H9 (cell line): Measurements from ENCODE around the gene GAPT. TPM values are rescaled to one million over a fixed set of nuclear protein-coding genes. Genes with fewer than 3 reads are reported as not detected.

Experiments used
- DNase-seq: peaks from one replicate; pipeline ENCODE4 v3.0.0-alpha.2; 2017
- H2AFZ ChIP-seq: one replicate; pipeline ENCODE4 v1.6.1; 2013; ENCODE audit warnings: mild to moderate bottlenecking, low read length, control low read depth, moderate library complexity
- H2AK5ac ChIP-seq: 2 replicates; pipeline ENCODE4 v1.6.1; 2013; ENCODE audit warnings: low read length, control low read depth, mixed read lengths; ENCODE audit not compliant: insufficient read length
- H2BK120ac ChIP-seq: one replicate; pipeline ENCODE4 v1.6.1; 2013; ENCODE audit warnings: low read depth, mild to moderate bottlenecking, low read length, control low read depth, inconsistent platforms; ENCODE audit not compliant: poor library complexity, severe bottlenecking
- H2BK12ac ChIP-seq: 2 replicates; pipeline ENCODE4 v1.6.1; 2013; ENCODE audit warnings: low read length, control low read depth, mixed read lengths, low read depth; ENCODE audit not compliant: insufficient read length
- H2BK15ac ChIP-seq: 2 replicates; pipeline ENCODE4 v1.6.1; 2013; ENCODE audit warnings: low read depth, low read length, control low read depth
- H2BK20ac ChIP-seq: one replicate; pipeline ENCODE4 v1.6.1; 2013; ENCODE audit warnings: low read depth, mild to moderate bottlenecking, low read length, control low read depth, inconsistent platforms; ENCODE audit not compliant: poor library complexity, severe bottlenecking
- H2BK5ac ChIP-seq: 2 replicates; pipeline ENCODE4 v1.6.1; 2013; ENCODE audit warnings: low read length, control low read depth, mixed read lengths; ENCODE audit not compliant: insufficient read length
- H3K14ac ChIP-seq: 2 replicates; pipeline ENCODE4 v1.6.1; 2013; ENCODE audit warnings: low read length, control low read depth; ENCODE audit not compliant: insufficient read depth
- H3K18ac ChIP-seq: 2 replicates; pipeline ENCODE4 v1.6.1; 2013; ENCODE audit warnings: low read depth, mild to moderate bottlenecking, mixed read lengths, low read length, control low read depth; ENCODE audit not compliant: insufficient read length
- H3K23ac ChIP-seq: 2 replicates; pipeline ENCODE4 v1.6.1; 2013; ENCODE audit warnings: low read length, control low read depth, mixed read lengths, low read depth; ENCODE audit not compliant: insufficient read length
- H3K23me2 ChIP-seq: 2 replicates; pipeline ENCODE4 v1.6.1; 2013; ENCODE audit warnings: low read depth, mild to moderate bottlenecking, mixed read lengths, low read length, control low read depth; ENCODE audit not compliant: insufficient read length, poor library complexity, severe bottlenecking
- H3K27ac ChIP-seq: 2 replicates; pipeline ENCODE4 v1.5.1; 2013; ENCODE audit warnings: low read length, control low read depth, mixed read lengths, low read depth; ENCODE audit not compliant: insufficient read length
- H3K27me3 ChIP-seq: 2 replicates; pipeline ENCODE4 v1.6.1; 2013; ENCODE audit warnings: low read length, control low read depth, inconsistent platforms; ENCODE audit not compliant: insufficient read depth
- H3K4ac ChIP-seq: 2 replicates; pipeline ENCODE4 v1.6.1; 2013; ENCODE audit warnings: low read depth, mild to moderate bottlenecking, control low read depth, inconsistent platforms, low read length, moderate library complexity
- H3K4me1 ChIP-seq: 2 replicates; pipeline ENCODE4 v1.6.1; 2013; ENCODE audit warnings: low read length, control low read depth, inconsistent platforms; ENCODE audit not compliant: insufficient read depth
- H3K4me2 ChIP-seq: 2 replicates; pipeline ENCODE4 v1.6.1; 2013; ENCODE audit warnings: low read length, control low read depth, mixed read lengths; ENCODE audit not compliant: insufficient read length, insufficient read depth
- H3K56ac ChIP-seq: 2 replicates; pipeline ENCODE4 v1.6.1; 2013; ENCODE audit warnings: low read depth, mild to moderate bottlenecking, mixed read lengths, low read length, control low read depth; ENCODE audit not compliant: insufficient read length
- H3K79me1 ChIP-seq: 2 replicates; pipeline ENCODE4 v1.6.1; 2013; ENCODE audit warnings: low read depth, mild to moderate bottlenecking, moderate library complexity, low read length, control low read depth, inconsistent platforms; ENCODE audit not compliant: insufficient read depth, poor library complexity, severe bottlenecking
- H3K79me2 ChIP-seq: 2 replicates; pipeline ENCODE4 v1.6.1; 2013; ENCODE audit warnings: low read length, control low read depth, inconsistent platforms; ENCODE audit not compliant: insufficient read depth
- H3K9ac ChIP-seq: 2 replicates; pipeline ENCODE4 v1.6.1; 2013; ENCODE audit warnings: low read length, control low read depth, mixed read lengths; ENCODE audit not compliant: insufficient read length; ENCODE audit errors: extremely low read depth
- H3K9me3 ChIP-seq: one replicate; pipeline ENCODE4 v1.6.1; 2013; ENCODE audit warnings: low read depth, low read length, inconsistent platforms; ENCODE audit not compliant: control insufficient read depth
- H3T11ph ChIP-seq: one replicate; pipeline ENCODE4 v1.6.1; 2013; ENCODE audit warnings: mild to moderate bottlenecking, low read length, control low read depth, inconsistent platforms
- H4K20me1 ChIP-seq: one replicate; pipeline ENCODE4 v1.6.1; 2013; ENCODE audit not compliant: control insufficient read depth, insufficient read length, insufficient read depth
- H4K5ac ChIP-seq: 2 replicates; pipeline ENCODE4 v1.6.1; 2013; ENCODE audit warnings: low read depth, mild to moderate bottlenecking, mixed read lengths, low read length, control low read depth; ENCODE audit not compliant: insufficient read length
- H4K8ac ChIP-seq: replicated peaks from 2 replicates; pipeline ENCODE4 v1.6.1; 2013; ENCODE audit warnings: low read length, control low read depth, mixed read lengths, low read depth; ENCODE audit not compliant: insufficient read length
- H4K91ac ChIP-seq: 2 replicates; pipeline ENCODE4 v1.6.1; 2013; ENCODE audit warnings: low read depth, mild to moderate bottlenecking, moderate library complexity, mixed read lengths, low read length, control low read depth; ENCODE audit not compliant: insufficient read length
- H3K27ac Mint-ChIP-seq, 3 experiments: 2 replicates in 2 of 3; 3 replicates in 1 of 3; pipeline ENCODE4 v1.8.0; 2020 to 2021; ENCODE audit warnings: mixed read lengths in 3 of 3, mild to moderate bottlenecking in 1 of 3, moderate library complexity in 1 of 3
- H3K27me3 Mint-ChIP-seq: 2 replicates; pipeline ENCODE4 v1.8.0; 2021; ENCODE audit warnings: low read depth, mild to moderate bottlenecking, moderate library complexity, mixed read lengths
- H3K36me3 Mint-ChIP-seq, 3 experiments: 2 replicates in 2 of 3; 3 replicates in 1 of 3; pipeline ENCODE4 v1.8.0; 2020 to 2021; ENCODE audit warnings: low read depth in 3 of 3, mixed read lengths in 3 of 3; ENCODE audit not compliant: insufficient read depth in 1 of 3
- H3K4me1 Mint-ChIP-seq, 2 experiments: 2 replicates each; pipeline ENCODE4 v1.8.0; 2020; ENCODE audit warnings: mixed read lengths in 2 of 2
- H3K4me3 Mint-ChIP-seq, 2 experiments: 2 replicates in 1 of 2; 3 replicates in 1 of 2; pipeline ENCODE4 v1.8.0; 2020 to 2021; ENCODE audit warnings: mild to moderate bottlenecking in 2 of 2, mixed read lengths in 2 of 2, moderate library complexity in 1 of 2
- H3K9me3 Mint-ChIP-seq, 2 experiments: 2 replicates in 1 of 2; 3 replicates in 1 of 2; pipeline ENCODE4 v1.8.0; 2020; ENCODE audit warnings: mild to moderate bottlenecking in 2 of 2, mixed read lengths in 2 of 2, moderate library complexity in 1 of 2
- WGBS: extraction: QIAGEN DNeasy Blood & Tissue Kit; methylation state at CpG from one replicate; pipeline ENCODE4 v1.1.7; 2013; ENCODE audit warnings: missing lambda C conversion rate, low lambda C conversion rate, mixed read lengths; ENCODE audit not compliant: insufficient read length; ENCODE audit errors: extremely low coverage; 5-methylcytosine and 5-hydroxymethylcytosine counted together
- total RNA-seq: library from RNA; stranded (reverse); gene quantifications from 2 replicates; pipeline ENCODE4 v1.2.1, GENCODE V29; 2021
- TF ChIP-seq, protein P1 (sequence below): fragments of 200-600 bp; sonication (generic); conservative IDR thresholded peaks from 3 replicates; pipeline ENCODE4 v1.8.0; 2021; ENCODE audit warnings: antibody characterized with exemption, mild to moderate bottlenecking

Gene GAPT
- total RNA-seq, 1 experiment from 2014 or later: not detected

DNA sequence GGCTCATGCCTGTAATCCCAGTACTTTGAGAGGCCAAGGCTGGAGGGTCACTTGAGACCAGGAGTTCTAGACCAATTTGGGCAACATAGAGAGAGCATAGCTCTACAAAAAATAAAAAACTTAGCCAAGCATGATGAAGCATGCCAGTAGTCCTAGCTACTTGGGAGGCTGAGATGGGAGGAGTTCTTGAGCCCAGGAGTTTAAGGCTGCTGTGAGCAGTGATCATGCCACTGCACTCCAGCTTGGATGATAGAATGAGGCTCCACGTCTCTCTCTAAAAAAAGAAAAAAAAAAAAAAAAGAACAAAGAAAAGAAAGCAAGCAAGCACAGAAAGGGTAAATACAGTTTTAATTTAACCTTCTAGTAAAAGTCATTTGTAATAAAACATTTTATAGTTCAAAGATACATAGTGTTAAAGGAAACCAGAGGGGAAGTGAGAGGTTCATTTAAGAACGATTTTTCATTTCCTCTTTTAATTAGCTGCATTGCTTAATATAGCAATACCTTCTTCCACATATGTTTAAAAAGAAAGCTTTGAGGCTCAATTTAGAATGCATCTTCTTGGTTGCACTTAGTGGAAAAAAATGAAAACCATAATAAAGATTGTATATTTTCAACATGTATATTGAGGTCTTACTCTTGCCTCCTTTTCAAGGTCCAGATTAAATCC is 14.9 kb downstream of the GAPT start:
- Histone ChIP-seq H3K79me2 (no peaks in the 10 kb centered on the region), H4K8ac (no peak overlapping the region), H3K79me1 (no peaks in the 10 kb centered on the region), H2BK120ac (no peak overlapping the region), H2AK5ac (no peak overlapping the region), H2BK12ac (no peak overlapping the region), H3K14ac (no peak overlapping the region), H3K9me3 (no peaks in the 10 kb centered on the region), H3K27me3 (no peaks in the 10 kb centered on the region), H3K23ac (no peak overlapping the region), H4K91ac (no peak overlapping the region), H3K4me2 (no peak overlapping the region), H3K18ac (no peak overlapping the region), H4K5ac (no peak overlapping the region), H3K4ac (no peak overlapping the region), H3T11ph (no peak overlapping the region), H3K27ac (no peak overlapping the region), H2BK20ac (no peak overlapping the region), H3K23me2 (no peaks in the 10 kb centered on the region), H3K56ac (no peak overlapping the region), H3K4me1 (no peaks in the 10 kb centered on the region; the same call in 1 of the 2 replicates), H2AFZ (no peak overlapping the region), H2BK5ac (no peak overlapping the region), H2BK15ac (no peak overlapping the region), H3K9ac (no peak overlapping the region), H4K20me1 (no peaks in the 10 kb centered on the region)
- H3K4me3 Mint-ChIP-seq: no peak overlapping the region
- peaks cover 16 to 24% of the 10 kb centered on the region in 2 experiments for H3K4me1 Mint-ChIP-seq
- no peaks in the 10 kb centered on the region for H3K27me3 Mint-ChIP-seq
- TF ChIP-seq, protein P1, sequence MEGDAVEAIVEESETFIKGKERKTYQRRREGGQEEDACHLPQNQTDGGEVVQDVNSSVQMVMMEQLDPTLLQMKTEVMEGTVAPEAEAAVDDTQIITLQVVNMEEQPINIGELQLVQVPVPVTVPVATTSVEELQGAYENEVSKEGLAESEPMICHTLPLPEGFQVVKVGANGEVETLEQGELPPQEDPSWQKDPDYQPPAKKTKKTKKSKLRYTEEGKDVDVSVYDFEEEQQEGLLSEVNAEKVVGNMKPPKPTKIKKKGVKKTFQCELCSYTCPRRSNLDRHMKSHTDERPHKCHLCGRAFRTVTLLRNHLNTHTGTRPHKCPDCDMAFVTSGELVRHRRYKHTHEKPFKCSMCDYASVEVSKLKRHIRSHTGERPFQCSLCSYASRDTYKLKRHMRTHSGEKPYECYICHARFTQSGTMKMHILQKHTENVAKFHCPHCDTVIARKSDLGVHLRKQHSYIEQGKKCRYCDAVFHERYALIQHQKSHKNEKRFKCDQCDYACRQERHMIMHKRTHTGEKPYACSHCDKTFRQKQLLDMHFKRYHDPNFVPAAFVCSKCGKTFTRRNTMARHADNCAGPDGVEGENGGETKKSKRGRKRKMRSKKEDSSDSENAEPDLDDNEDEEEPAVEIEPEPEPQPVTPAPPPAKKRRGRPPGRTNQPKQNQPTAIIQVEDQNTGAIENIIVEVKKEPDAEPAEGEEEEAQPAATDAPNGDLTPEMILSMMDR: no peak
- no peak overlapping the region for H3K27ac Mint-ChIP-seq
- no peak for DNase-seq
- no peaks in the 10 kb centered on the region for H3K36me3 Mint-ChIP-seq
- H3K9me3 Mint-ChIP-seq: no peaks in the 10 kb centered on the region
- WGBS: no CpG with 5 or more reads among the region's 2 CpGs
